22Rv1 (cell line): Measurements from ENCODE around the gene TMEM135.

Source experiments
- ZFX ChIP-seq: fragments of 450-650 bp; IDR thresholded peaks from 2 replicates; pipeline ENCODE4 v1.6.1; 2017; ENCODE audit warnings: antibody characterized with exemption, borderline replicate concordance
- TF ChIP-seq, protein P1 (sequence below): fragments of 450-650 bp; IDR thresholded peaks from 2 replicates; pipeline ENCODE4 v1.5.1; 2017; ENCODE audit warnings: mild to moderate bottlenecking

DNA sequence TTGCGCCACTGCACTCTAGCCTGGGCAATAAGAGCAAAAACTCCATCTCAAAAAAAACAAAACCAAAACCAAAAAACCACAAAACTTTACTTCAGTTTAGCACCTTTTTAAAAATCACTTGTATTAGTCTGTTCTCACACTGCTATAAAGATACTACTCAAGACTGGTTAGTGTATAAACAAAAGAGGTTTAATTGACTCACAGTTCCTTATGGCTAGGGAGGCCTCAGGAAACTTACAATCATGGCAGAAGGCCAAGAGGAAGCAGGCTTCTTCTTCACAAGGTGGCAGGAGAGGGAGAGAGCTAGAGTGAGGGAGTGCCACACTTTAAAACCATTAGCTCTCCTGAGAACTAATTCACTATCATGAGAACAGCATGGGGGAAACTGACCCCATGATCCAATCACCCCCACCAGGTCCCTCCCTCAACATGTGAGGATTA, 261.3 kb downstream of the TMEM135 start:
- TF ChIP-seq, protein P1, sequence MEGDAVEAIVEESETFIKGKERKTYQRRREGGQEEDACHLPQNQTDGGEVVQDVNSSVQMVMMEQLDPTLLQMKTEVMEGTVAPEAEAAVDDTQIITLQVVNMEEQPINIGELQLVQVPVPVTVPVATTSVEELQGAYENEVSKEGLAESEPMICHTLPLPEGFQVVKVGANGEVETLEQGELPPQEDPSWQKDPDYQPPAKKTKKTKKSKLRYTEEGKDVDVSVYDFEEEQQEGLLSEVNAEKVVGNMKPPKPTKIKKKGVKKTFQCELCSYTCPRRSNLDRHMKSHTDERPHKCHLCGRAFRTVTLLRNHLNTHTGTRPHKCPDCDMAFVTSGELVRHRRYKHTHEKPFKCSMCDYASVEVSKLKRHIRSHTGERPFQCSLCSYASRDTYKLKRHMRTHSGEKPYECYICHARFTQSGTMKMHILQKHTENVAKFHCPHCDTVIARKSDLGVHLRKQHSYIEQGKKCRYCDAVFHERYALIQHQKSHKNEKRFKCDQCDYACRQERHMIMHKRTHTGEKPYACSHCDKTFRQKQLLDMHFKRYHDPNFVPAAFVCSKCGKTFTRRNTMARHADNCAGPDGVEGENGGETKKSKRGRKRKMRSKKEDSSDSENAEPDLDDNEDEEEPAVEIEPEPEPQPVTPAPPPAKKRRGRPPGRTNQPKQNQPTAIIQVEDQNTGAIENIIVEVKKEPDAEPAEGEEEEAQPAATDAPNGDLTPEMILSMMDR, result no peak
- no peak for TF ChIP-seq ZFX
